ENCODE measurements around the gene GRM3.
A peak's percentile ranks its signal among the peaks of the same experiment; 100 is the strongest.

Gene GRM3

DNA sequence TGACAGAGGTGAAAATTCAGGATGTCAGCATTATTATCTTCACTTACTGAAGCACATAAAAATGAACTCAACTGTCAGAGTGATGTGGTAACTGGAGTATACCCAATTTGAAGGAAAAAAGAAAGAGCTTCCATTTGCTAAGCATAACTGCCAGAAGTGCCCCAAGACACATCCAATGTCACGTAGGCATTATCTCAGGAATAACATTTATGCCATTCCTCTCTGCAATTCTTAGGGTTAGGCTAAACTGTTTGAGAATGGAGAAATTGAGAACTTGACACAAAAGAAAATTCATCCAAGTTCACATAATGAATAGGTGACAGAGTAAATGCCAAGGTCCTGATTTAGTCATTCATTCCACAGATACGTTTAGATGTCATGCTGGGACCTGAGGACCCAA lies 148.6 kb downstream of the GRM3 start:
- TF ChIP-seq, protein P1, sequence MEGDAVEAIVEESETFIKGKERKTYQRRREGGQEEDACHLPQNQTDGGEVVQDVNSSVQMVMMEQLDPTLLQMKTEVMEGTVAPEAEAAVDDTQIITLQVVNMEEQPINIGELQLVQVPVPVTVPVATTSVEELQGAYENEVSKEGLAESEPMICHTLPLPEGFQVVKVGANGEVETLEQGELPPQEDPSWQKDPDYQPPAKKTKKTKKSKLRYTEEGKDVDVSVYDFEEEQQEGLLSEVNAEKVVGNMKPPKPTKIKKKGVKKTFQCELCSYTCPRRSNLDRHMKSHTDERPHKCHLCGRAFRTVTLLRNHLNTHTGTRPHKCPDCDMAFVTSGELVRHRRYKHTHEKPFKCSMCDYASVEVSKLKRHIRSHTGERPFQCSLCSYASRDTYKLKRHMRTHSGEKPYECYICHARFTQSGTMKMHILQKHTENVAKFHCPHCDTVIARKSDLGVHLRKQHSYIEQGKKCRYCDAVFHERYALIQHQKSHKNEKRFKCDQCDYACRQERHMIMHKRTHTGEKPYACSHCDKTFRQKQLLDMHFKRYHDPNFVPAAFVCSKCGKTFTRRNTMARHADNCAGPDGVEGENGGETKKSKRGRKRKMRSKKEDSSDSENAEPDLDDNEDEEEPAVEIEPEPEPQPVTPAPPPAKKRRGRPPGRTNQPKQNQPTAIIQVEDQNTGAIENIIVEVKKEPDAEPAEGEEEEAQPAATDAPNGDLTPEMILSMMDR (IDR thresholded peaks at IDR 0.05; ENCODE audit: low read depth, low read length), result no peak
- no peak for DNase-seq
- H3K4me3 ChIP-seq (ENCODE audit: low read depth, low read length), result no peak overlapping the region
- no peaks in the 10 kb centered on the region for H3K27me3 ChIP-seq (ENCODE audit: insufficient read depth, low read depth, severe bottlenecking)
- no peaks in the 10 kb centered on the region for H3K9me3 ChIP-seq (ENCODE audit: severe bottlenecking)
- no peak overlapping the region for H3K27ac ChIP-seq
- H3K36me3 ChIP-seq, result no peaks in the 10 kb centered on the region

DNA sequence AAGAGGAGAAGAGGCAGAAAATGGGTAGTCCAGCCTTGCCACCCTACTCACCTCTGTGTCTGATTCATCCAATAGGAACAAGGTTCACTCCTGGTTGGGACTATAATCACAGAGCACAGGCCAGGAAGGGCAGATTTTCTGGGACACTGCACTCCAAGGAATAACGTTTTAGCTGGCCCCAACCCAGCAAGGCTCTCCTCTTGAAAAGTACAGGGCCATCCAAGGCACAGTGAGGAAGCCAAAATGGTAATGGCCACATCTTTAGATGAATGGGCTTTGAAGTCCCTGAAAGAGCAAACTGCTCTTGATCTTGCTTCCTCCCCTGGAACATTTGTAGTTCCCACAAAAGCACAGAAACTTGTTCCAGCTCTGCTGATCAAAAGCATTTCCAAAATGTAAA lies 149.4 kb downstream of the GRM3 start:
- no peaks in the 10 kb centered on the region for H3K9me3 ChIP-seq (ENCODE audit: severe bottlenecking)
- no peaks in the 10 kb centered on the region for H3K27me3 ChIP-seq (ENCODE audit: insufficient read depth, low read depth, severe bottlenecking)
- no peak overlapping the region for H3K27ac ChIP-seq
- no peak for DNase-seq
- no peak overlapping the region for H3K4me3 ChIP-seq (ENCODE audit: low read depth, low read length)
- TF ChIP-seq, protein P1 (IDR thresholded peaks at IDR 0.05; ENCODE audit: low read depth, low read length), result no peak
- no peaks in the 10 kb centered on the region for H3K36me3 ChIP-seq

DNA sequence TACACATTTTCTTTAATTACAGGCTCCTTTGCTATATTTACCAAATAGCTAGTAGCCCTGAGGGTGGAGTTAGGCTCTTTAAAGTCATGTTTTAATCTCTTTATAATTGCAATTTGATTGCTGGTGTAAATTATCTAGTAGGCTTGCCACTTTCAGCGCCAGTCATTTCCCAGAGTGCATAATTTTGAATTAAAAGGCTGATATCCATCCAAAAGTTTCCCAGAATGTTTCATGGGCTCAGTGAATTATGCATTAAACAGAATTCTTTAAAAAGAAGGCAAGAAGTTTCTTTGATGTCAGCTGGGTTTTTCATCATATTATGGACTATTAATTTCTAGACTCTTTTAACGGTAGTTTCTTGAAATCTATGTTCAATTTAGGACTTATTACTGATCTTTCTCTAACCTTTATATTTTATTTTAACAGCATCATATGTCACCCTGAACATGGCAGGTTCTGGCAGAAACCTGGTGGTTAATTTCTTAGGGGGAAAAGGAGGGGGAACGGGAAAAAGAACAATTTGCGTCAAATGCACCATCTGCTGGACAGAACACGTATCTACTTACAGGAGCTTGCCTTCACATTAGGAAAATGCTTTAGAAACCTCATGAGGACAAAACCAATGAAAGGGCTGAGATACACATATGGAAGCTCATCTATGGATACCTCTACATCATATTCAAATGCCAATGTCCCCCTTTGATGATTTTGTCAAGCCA lies 171.1 kb downstream of the GRM3 start:
- TF ChIP-seq, protein P1 (IDR thresholded peaks at IDR 0.05; ENCODE audit: low read depth, low read length), result peak; percentile 67
- Histone ChIP-seq H3K27me3 (ENCODE audit: insufficient read depth, low read depth, severe bottlenecking) (no peaks in the 10 kb centered on the region), H3K27ac (no peak overlapping the region), H3K4me3 (ENCODE audit: low read depth, low read length) (no peak overlapping the region), H3K9me3 (ENCODE audit: severe bottlenecking) (no peaks in the 10 kb centered on the region), H3K36me3 (no peaks in the 10 kb centered on the region)
- peak; percentile 31 for DNase-seq

DNA sequence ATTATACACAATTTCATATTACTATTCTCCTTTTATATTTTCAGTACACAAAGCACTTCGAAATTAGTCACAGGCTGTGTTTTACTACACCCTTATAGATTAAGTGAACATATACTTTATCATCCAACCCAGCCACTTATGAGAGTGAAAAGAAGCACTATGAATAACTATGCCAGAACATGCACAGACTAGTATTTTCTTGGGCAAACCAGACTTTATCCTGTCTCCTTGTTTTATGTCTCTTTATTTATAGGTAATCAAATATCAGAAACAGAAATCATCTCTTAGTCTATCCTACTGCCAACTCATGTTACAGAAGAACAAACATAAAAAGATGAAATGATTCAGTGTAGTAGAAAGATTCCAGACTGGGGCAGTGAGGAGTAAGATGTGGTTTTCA lies 171.8 kb downstream of the GRM3 start:
- Histone ChIP-seq H3K27ac (no peak overlapping the region), H3K4me3 (ENCODE audit: low read depth, low read length) (no peak overlapping the region), H3K27me3 (ENCODE audit: insufficient read depth, low read depth, severe bottlenecking) (no peaks in the 10 kb centered on the region), H3K36me3 (no peaks in the 10 kb centered on the region), H3K9me3 (ENCODE audit: severe bottlenecking) (no peaks in the 10 kb centered on the region)
- DNase-seq, result no peak
- TF ChIP-seq, protein P1 (IDR thresholded peaks at IDR 0.05; ENCODE audit: low read depth, low read length), result no peak

DNA sequence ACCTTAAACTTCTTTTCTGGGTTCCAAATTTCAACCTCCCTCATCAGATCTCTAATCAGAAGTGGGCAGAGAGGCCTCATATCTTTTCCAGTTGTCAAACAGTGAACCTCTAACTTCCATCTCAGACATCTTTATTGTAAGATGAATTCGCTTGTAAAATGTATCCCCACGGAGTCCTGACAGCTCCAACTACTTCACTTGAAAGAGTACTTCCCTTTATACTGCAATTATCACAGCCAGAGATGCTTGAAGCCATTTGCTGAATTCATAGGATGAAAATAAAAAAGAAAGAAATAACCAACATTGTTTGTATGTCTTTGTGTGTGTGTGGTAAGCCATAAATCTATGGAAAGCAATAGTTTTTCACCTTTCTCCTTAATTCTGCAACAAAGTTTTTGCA lies 175.2 kb downstream of the GRM3 start:
- Histone ChIP-seq H3K36me3 (no peaks in the 10 kb centered on the region), H3K27ac (no peak overlapping the region), H3K4me3 (ENCODE audit: low read depth, low read length) (no peak overlapping the region), H3K9me3 (ENCODE audit: severe bottlenecking) (no peaks in the 10 kb centered on the region), H3K27me3 (ENCODE audit: insufficient read depth, low read depth, severe bottlenecking) (no peaks in the 10 kb centered on the region)
- no peak for DNase-seq
- TF ChIP-seq, protein P1 (IDR thresholded peaks at IDR 0.05; ENCODE audit: low read depth, low read length), result no peak

DNA sequence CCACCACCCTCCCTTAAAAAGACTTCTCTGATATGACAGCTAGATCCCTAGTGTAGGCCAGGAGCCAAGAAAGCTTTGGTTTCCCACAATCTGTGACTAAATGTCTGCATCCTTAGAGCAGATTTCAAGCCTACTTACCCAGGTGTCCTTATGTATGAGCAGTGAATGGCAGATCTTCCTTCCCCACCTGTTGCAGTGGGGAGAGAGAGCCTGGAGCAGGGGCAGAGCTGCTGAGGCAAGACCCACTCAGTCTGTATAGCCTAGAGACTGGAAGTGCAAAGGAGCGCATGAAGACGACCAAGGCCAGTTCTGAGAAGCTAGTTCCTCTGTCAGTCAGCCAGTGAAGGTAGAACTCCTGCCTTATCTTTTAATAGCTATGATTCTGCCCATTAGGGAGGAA lies 180.1 kb downstream of the GRM3 start:
- Histone ChIP-seq H3K9me3 (ENCODE audit: severe bottlenecking) (no peaks in the 10 kb centered on the region), H3K27ac (no peak overlapping the region), H3K4me3 (ENCODE audit: low read depth, low read length) (no peak overlapping the region), H3K36me3 (no peaks in the 10 kb centered on the region), H3K27me3 (ENCODE audit: insufficient read depth, low read depth, severe bottlenecking) (no peaks in the 10 kb centered on the region)
- TF ChIP-seq, protein P1 (IDR thresholded peaks at IDR 0.05; ENCODE audit: low read depth, low read length), result no peak
- DNase-seq, result no peak
